HG03159 (cell line): ENCODE data around the gene AP1M1.

Experiments used
- ATAC-seq: cut with Tn5 transposase; IDR thresholded peaks from one replicate; pipeline ENCODE4 v1.9.1; 2021; ENCODE audit warnings: mild to moderate bottlenecking, moderate library complexity; ENCODE audit not compliant: unreplicated experiment

Gene AP1M1

DNA sequence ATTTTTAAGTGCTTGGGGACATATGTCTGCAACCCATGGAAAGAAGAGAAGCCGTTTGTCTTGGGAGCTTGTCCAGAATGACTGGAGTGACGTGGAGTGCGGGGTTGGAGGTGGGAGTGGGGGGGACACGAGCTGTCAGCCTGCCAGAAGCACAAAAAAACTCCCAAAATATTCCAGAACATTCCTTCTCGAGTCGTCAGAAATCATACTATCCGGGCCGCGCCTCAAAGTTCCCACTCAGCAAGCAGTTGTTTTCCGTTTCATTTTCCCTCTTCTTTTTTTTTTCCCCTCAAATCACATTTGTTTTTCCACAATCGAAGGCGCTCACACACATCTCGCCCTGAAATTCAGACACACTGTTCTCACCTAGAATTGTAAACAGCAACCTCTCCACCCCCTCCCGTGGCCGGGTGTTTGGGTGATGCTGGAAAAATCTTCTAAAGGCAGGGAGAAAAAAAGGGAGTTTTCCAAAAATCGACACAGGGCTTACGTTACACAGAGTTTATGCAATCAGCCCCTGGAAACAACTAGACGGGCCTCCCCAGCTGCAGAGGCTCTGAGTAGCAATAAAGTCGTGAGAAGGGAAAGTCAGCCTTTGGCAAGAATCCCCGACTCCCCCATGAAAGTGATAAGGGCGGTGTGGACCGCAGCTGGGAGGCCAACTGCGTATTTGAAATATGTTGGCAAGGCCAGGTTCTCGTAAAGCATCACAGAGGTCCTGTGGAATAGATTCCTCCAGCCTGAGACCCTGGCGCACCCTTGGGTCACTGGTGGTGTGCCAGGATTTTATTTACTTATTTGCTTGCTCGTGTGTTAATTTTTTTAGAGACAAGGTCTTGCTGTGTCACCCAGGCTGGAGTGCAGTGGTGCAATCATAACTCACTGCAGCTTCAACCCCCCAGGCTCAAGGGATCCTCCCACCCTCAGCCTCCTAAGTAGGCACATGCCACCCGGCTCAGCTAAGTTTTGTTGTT lies 95.7 kb downstream of the AP1M1 start:
- no peak for ATAC-seq

DNA sequence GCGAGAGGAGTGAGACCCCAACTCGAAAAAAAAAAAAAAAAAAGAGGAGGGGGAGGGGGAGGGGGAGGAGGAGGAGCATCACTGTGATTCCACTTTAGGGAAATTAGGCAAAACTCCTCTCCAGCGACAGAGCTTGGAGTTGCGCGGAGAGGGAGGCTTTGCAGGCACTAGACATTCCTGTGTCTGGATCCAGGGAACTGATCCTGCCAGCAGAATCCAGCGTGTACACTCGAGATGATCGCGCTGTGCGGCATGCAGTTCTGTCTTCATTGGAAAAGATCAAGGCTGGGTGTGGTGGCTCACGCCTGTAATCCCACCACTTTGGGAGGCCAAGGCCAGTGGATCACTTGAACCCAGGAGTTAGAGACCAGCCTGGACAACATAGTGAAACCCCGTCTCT lies 97.3 kb downstream of the AP1M1 start:
- no peak for ATAC-seq
